K562 (cell line): ENCODE measurements around the gene CD6. TPM values are rescaled to one million over a fixed set of nuclear protein-coding genes. Genes with fewer than 3 reads are reported as not detected.

Experiments used
- ATAC-seq: fragments of 200-7000 bp; cut with Tn5 transposase; 3 replicates; pipeline ENCODE4 v1.9.1; 2020; ENCODE audit warnings: moderate library complexity
- BruUV-seq: library from RNA; stranded (reverse); fragments of 400-500 nt; replicated peaks from 2 replicates; lab custom pipeline; 2021; lab: Mats Ljungman, UMichigan
- CTCF ChIA-PET: fragments of 300-600 bp; formaldehyde crosslinking; extraction: SDS; loops from one replicate; lab custom pipeline; 2021; ENCODE audit warnings: low intra/inter-chr PET ratio; lab: Yijun Ruan, JAX
- POLR2A ChIA-PET: fragments of 300-600, 350-650 bp; sonication (Branson Sonifier 250); formaldehyde crosslinking; extraction: SDS; loops from one replicate; lab custom pipeline; 2021; ENCODE audit warnings: antibody characterized with exemption, inconsistent platforms; lab: Yijun Ruan, JAX
- DNase-seq, 4 experiments: peaks; one replicate each; pipeline versions ENCODE4 v3.0.0 to v3.0.0-alpha.2; 2011 to 2018; ENCODE audit warnings: low spot score in 3 of 4, mixed read lengths in 3 of 4; ENCODE audit errors: extremely low read depth in 1 of 4
- FAIRE-seq: peaks from 2 replicates; lab custom pipeline; 2011; peaks lifted over from hg19 to GRCh38; lab: Jason Lieb, UNC
- H2AFZ ChIP-seq: 2 replicates; pipeline ENCODE4 v1.6.0; 2011; ENCODE audit warnings: low read depth, low read length, control low read depth, inconsistent platforms
- H3K27ac ChIP-seq: fragments of 200-600 bp; 3 replicates; pipeline ENCODE4 v1.8.0; 2011; ENCODE audit warnings: low read depth, mild to moderate bottlenecking, control low read depth, inconsistent platforms, low read length, moderate library complexity, mixed read lengths; ENCODE audit errors: extremely low read depth
- H3K27me3 ChIP-seq, 2 experiments: fragments of 300-600 bp in 1 of 2; 2 replicates in 1 of 2; 3 replicates in 1 of 2; pipeline versions ENCODE4 v1.6.0 to v1.8.0; 2011; ENCODE audit warnings: inconsistent platforms in 2 of 2, low read length in 2 of 2, mild to moderate bottlenecking in 1 of 2, mixed read lengths in 1 of 2, moderate library complexity in 1 of 2; ENCODE audit not compliant: control insufficient read depth in 2 of 2, insufficient read depth in 2 of 2
- H3K36me3 ChIP-seq: fragments of 300-600 bp; 3 replicates; pipeline ENCODE4 v1.8.0; 2011; ENCODE audit warnings: mild to moderate bottlenecking, low read length, inconsistent platforms; ENCODE audit not compliant: control insufficient read depth, insufficient read depth
- H3K4me1 ChIP-seq, 2 experiments: fragments of 200-600 bp in 1 of 2; replicated peaks in 1 of 2; 2 replicates in 1 of 2; 3 replicates in 1 of 2; pipeline versions ENCODE4 v1.5.1 to v1.8.0; 2011; ENCODE audit warnings: inconsistent platforms in 2 of 2, low read length in 2 of 2, mild to moderate bottlenecking in 1 of 2, mixed read lengths in 1 of 2, moderate library complexity in 1 of 2; ENCODE audit not compliant: control insufficient read depth in 2 of 2, insufficient read depth in 2 of 2
- H3K4me2 ChIP-seq: 2 replicates; pipeline ENCODE4 v1.6.1; 2011; ENCODE audit warnings: low read length, control low read depth, inconsistent platforms, mixed read lengths; ENCODE audit not compliant: insufficient read depth
- H3K4me3 ChIP-seq: fragments of 200-600 bp; sonication (generic), shearing (Covaris generic); 2 replicates; pipeline ENCODE4 v1.5.1; 2016; ENCODE audit warnings: control low read depth, inconsistent platforms
- H3K79me2 ChIP-seq: fragments of 200-600 bp; 3 replicates; pipeline ENCODE4 v1.8.0; 2011; ENCODE audit warnings: low read length, inconsistent platforms; ENCODE audit not compliant: control insufficient read depth, insufficient read depth
- H3K9ac ChIP-seq, 2 experiments: 2 replicates each; pipeline versions ENCODE4 v1.6.0 to v1.6.1; 2011; ENCODE audit warnings: low read depth in 2 of 2, low read length in 2 of 2, control low read depth in 1 of 2, inconsistent platforms in 1 of 2, mild to moderate bottlenecking in 1 of 2, mixed read lengths in 1 of 2; ENCODE audit not compliant: insufficient read depth in 1 of 2
- H3K9me1 ChIP-seq: one replicate; pipeline ENCODE4 v1.6.0; 2011; ENCODE audit warnings: inconsistent platforms, mild to moderate bottlenecking, low read length, moderate library complexity; ENCODE audit not compliant: control insufficient read depth, insufficient read depth
- H3K9me3 ChIP-seq: replicated peaks from 2 replicates; pipeline ENCODE4 v1.5.1; 2011; ENCODE audit warnings: low read depth, low read length, inconsistent platforms; ENCODE audit not compliant: control insufficient read depth, insufficient read depth
- H4K20me1 ChIP-seq: replicated peaks from 2 replicates; pipeline ENCODE4 v1.6.1; 2011; ENCODE audit warnings: low read length, inconsistent platforms, mixed read lengths; ENCODE audit not compliant: control insufficient read depth, insufficient read depth
- ARNT ChIP-seq, 2 experiments: fragments of 450-650 bp; IDR thresholded peaks; 2 replicates each; pipeline ENCODE4 v1.6.1; 2016; ENCODE audit warnings: mild to moderate bottlenecking in 1 of 2
- ATF7 ChIP-seq: fragments of 450-650 bp; IDR thresholded peaks from 2 replicates; pipeline ENCODE4 v1.7.1; 2014; ENCODE audit warnings: mild to moderate bottlenecking, moderate library complexity
- CBX2 ChIP-seq: fragments of 200-600 bp; sonication (generic); IDR thresholded peaks from one replicate; pipeline ENCODE4 v1.6.1; 2012; ENCODE audit warnings: mild to moderate bottlenecking, low read length, inconsistent platforms; ENCODE audit not compliant: insufficient read depth, poor library complexity, severe bottlenecking
- HMG20B ChIP-seq: fragments of 250-450 bp; sonication (Bioruptor Pico); IDR thresholded peaks from 2 replicates; pipeline ENCODE4 v1.5.0; 2021; ENCODE audit warnings: mild to moderate bottlenecking
- IFI16 ChIP-seq: fragments of 250-450 bp; sonication (Bioruptor Pico); IDR thresholded peaks from 2 replicates; pipeline ENCODE4 v2.1.2; 2022; ENCODE audit warnings: mild to moderate bottlenecking, inconsistent platforms
- MAZ ChIP-seq, 2 experiments: fragments of 450-650 bp in 1 of 2; sonication (generic) in 1 of 2; formaldehyde crosslinking; IDR thresholded peaks in 1 of 2; conservative IDR thresholded peaks in 1 of 2; 2 replicates each; pipeline versions ENCODE4 v1.4.0 to v1.5.0; 2020; ENCODE audit warnings: mild to moderate bottlenecking in 1 of 2, missing genetic modification reagents in 1 of 2
- SMARCA4 ChIP-seq: fragments of 450-650 bp; IDR thresholded peaks from 2 replicates; pipeline ENCODE4 v1.6.1; 2016
- TCF3 ChIP-seq: sonication (generic); formaldehyde crosslinking; IDR thresholded peaks from 2 replicates; pipeline ENCODE4 v1.4.0; 2020; ENCODE audit warnings: mild to moderate bottlenecking, missing genetic modification reagents
- ZNF347 ChIP-seq: fragments of 450-650 bp; formaldehyde crosslinking; IDR thresholded peaks from 2 replicates; pipeline ENCODE4 v1.4.0; 2020; ENCODE audit warnings: low read depth, mild to moderate bottlenecking, moderate library complexity
- ZNF551 ChIP-seq: fragments of 250-450 bp; sonication (Bioruptor Pico); IDR thresholded peaks from 2 replicates; pipeline ENCODE4 v1.5.0; 2021; ENCODE audit warnings: mild to moderate bottlenecking, moderate library complexity
- ZNF57 ChIP-seq: fragments of 450-650 bp; formaldehyde crosslinking; IDR thresholded peaks from 2 replicates; pipeline ENCODE4 v1.4.0; 2020; ENCODE audit warnings: mild to moderate bottlenecking, moderate library complexity
- ZNF583 ChIP-seq: fragments of 250-450 bp; sonication (Bioruptor Pico); IDR thresholded peaks from 2 replicates; pipeline ENCODE4 v1.4.0; 2020
- WGBS: fragments of 100-300 bp; shearing (Covaris generic); methylation state at CpG from one replicate; pipeline ENCODE4 v1.1.6; 2016; ENCODE audit warnings: low coverage, mixed read lengths; ENCODE audit not compliant: insufficient coverage; ENCODE audit errors: missing lambda C conversion rate; 5-methylcytosine and 5-hydroxymethylcytosine counted together
- in situ Hi-C: fragments of 300-500 bp; cut with MboI; formaldehyde crosslinking; loops from 4 replicates; pipeline ENCODE4 v1.15.0; 2018; ENCODE audit warnings: inconsistent platforms, mixed read lengths
- intact Hi-C: fragments of 100-400 bp; cut with micrococcal nuclease; formaldehyde crosslinking; loops from 2 replicates; pipeline ENCODE4 v1.14.2; 2022
- polyA plus RNA-seq, 8 experiments: library from polyadenylated mRNA; depleted of rRNA in 4 of 8; stranded (reverse) in 5 of 8; unstranded in 3 of 8; fragments of >200 nt; fragmentation: Nextera tagmentation in 2 of 8; fragmentation: Illumina TruSeq in 1 of 8; extraction: Ambion mirVana in 2 of 8; extraction: Trizol in 1 of 8; gene quantifications; 2 replicates each; pipeline versions ENCODE4 v1.2.1 to v1.2.3, GENCODE V29; 2011 to 2014; ENCODE audit warnings: inconsistent platforms in 1 of 8, missing spikeins in 1 of 8
- total RNA-seq, 7 experiments: library from RNA; depleted of rRNA in 6 of 7; stranded (reverse); fragments of >200 nt in 6 of 7; fragmentation: Illumina TruSeq in 2 of 7; extraction: Trizol in 2 of 7; gene quantifications; 2 replicates each; pipeline versions ENCODE4 v1.2.1 to v1.2.3, GENCODE V29; 2011 to 2021; ENCODE audit warnings: low replicate concordance in 1 of 7

The CD6 gene
- total and polyA plus RNA-seq, 9 of the 15 experiments (the other 6 are each of a cell fraction or from before 2014, with no cell fraction given): 0.84 TPM; not detected in 8

DNA sequence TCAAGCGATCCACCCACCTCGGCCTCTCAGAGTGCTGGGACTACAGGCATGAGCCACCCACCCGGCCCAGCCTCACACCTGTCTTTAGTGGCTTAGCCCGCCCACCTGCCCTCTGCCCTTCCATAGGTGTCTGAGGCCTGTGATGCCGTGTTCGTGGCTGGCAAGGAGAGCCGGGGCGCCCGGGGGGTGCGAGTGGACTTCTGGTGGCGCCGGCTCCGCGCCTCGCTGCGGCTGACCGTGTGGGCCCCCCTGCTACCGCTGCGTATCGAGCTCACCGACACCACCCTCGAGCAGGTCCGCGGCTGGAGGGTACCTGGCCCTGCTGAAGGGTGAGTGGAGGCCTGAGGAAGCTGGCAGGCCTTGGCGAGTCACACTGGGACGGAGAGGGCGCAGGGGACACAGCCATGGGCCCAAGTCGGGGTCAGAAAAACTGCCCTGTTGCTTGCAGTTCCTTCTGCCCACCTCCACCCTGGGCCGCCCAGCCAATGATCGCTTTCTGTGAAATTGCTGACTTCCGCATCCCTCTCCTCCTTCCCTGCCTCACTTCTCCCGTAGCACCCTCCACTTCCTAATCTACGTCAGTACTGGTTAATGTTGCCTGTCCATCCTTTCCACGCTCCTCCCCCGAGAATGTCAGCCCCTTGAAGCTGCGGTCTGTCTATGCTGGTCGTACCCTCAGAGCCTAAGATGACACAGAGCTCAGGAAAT is 37.9 kb upstream of the CD6 start:
- H4K20me1 ChIP-seq: peaks cover 19% of the 10 kb centered on the region; the same call in 1 of the 2 replicates
- H2AFZ ChIP-seq: no peak overlapping the region
- H3K36me3 ChIP-seq: no peaks in the 10 kb centered on the region
- intact Hi-C loops (no loop called here), in situ Hi-C loops (no loop called here)
- no peak for DNase-seq
- 15% methylated on average over 36 of the region's 37 CpGs for WGBS
- ChIA-PET POLR2A (interaction anchor here (0.7 kb wide), 1 partner anchor 9 kb away, joined by 3 read pairs; no protein-coding TSS in a partner anchor), CTCF (interaction anchor here (0.6 kb wide), 1 partner anchor 20 kb away, joined by 4 read pairs; no protein-coding TSS in a partner anchor)
- H3K27me3 ChIP-seq: peaks cover 76 to 94% of the 10 kb centered on the region in 2 experiments
- peaks cover 0 to 26% of the 10 kb centered on the region in 2 experiments; a peak in 1 of 5 replicates for H3K4me1 ChIP-seq
- no peak for FAIRE-seq
- no peak overlapping the region; a peak in 1 of 4 replicates for H3K9ac ChIP-seq
- no peaks in the 10 kb centered on the region for H3K9me3 ChIP-seq
- H3K4me2 ChIP-seq: no peak overlapping the region
- ATAC-seq: no peak
- no peaks in the 10 kb centered on the region for H3K9me1 ChIP-seq
- no peak overlapping the region for H3K4me3 ChIP-seq
- BruUV-seq: no TSS peak
- no peak for TF ChIP-seq TCF3 (CRISPR knock-in tag)
- no peak for TF ChIP-seq SMARCA4
- TF ChIP-seq ARNT (IDR thresholded peaks at IDR 0.05): no peak
- TF ChIP-seq HMG20B: no peak
- TF ChIP-seq ZNF583 (CRISPR knock-in tag): no peak
- no peak for TF ChIP-seq ATF7
- TF ChIP-seq IFI16 (CRISPR knock-in tag): no peak
- TF ChIP-seq MAZ (CRISPR knock-in tag; conservative IDR thresholded peaks at IDR 0.05 in 1 of 2, IDR thresholded peaks at IDR 0.05 in 1 of 2): no peak
- no peak for TF ChIP-seq ZNF551
- TF ChIP-seq ZNF347 (CRISPR knock-in tag): no peak
- no peak for TF ChIP-seq ZNF57
- TF ChIP-seq CBX2: no peak
- H3K79me2 ChIP-seq: no peaks in the 10 kb centered on the region
- no peak overlapping the region for H3K27ac ChIP-seq
